GM23338 (cell line): ENCODE results near the gene LARP1B. TPM values are rescaled to one million over a fixed set of nuclear protein-coding genes. Genes with fewer than 3 reads are reported as not detected.

Source experiments
- ATAC-seq: fragments of 200-7000 bp; cut with Tn5 transposase; 3 replicates; pipeline ENCODE4 v1.9.1; 2020
- DNase-seq: peaks from one replicate; pipeline ENCODE4 v3.0.0-alpha.2; 2015; ENCODE audit warnings: low spot score
- H2AFZ ChIP-seq: fragments of 200-600 bp; sonication (generic); 2 replicates; pipeline ENCODE4 v1.8.0; 2016; ENCODE audit warnings: antibody characterized with exemption, mild to moderate bottlenecking, moderate library complexity
- H3F3A ChIP-seq: fragments of 200-600 bp; sonication (generic); replicated peaks from 2 replicates; pipeline ENCODE4 v1.8.0; 2017; ENCODE audit warnings: antibody characterized with exemption, mixed run types, low read depth
- H3K27ac ChIP-seq: fragments of 200-600 bp; sonication (generic); 2 replicates; pipeline ENCODE4 v1.6.1; 2016; ENCODE audit warnings: low read depth
- H3K27me3 ChIP-seq: fragments of 200-600 bp; sonication (generic); 2 replicates; pipeline ENCODE4 v1.8.0; 2016; ENCODE audit warnings: mild to moderate bottlenecking, mixed run types, moderate library complexity; ENCODE audit not compliant: insufficient read depth
- H3K36me3 ChIP-seq: fragments of 200-600 bp; sonication (generic); 2 replicates; pipeline ENCODE4 v1.8.0; 2016; ENCODE audit warnings: mild to moderate bottlenecking; ENCODE audit not compliant: insufficient read depth
- H3K4me1 ChIP-seq: fragments of 200-600 bp; sonication (generic); 2 replicates; pipeline ENCODE4 v1.8.0; 2016; ENCODE audit warnings: mild to moderate bottlenecking, moderate library complexity; ENCODE audit not compliant: insufficient read depth
- H3K4me2 ChIP-seq: fragments of 200-600 bp; sonication (generic); 2 replicates; pipeline ENCODE4 v1.7.1; 2017; ENCODE audit warnings: mixed run types
- H3K4me3 ChIP-seq: fragments of 200-600 bp; sonication (generic); 2 replicates; pipeline ENCODE4 v1.6.1; 2016; ENCODE audit warnings: mixed run types
- H3K79me2 ChIP-seq: fragments of 200-600 bp; sonication (generic); replicated peaks from 2 replicates; pipeline ENCODE4 v1.8.0; 2017; ENCODE audit warnings: mild to moderate bottlenecking; ENCODE audit not compliant: insufficient read depth
- H3K9me2 ChIP-seq: fragments of 200-600 bp; sonication (generic); 2 replicates; pipeline ENCODE4 v1.8.0; 2017; ENCODE audit not compliant: insufficient read depth
- H4K20me1 ChIP-seq: fragments of 200-600 bp; sonication (generic); replicated peaks from 2 replicates; pipeline ENCODE4 v1.8.0; 2017; ENCODE audit warnings: mild to moderate bottlenecking; ENCODE audit not compliant: insufficient read depth
- H3K27ac Mint-ChIP-seq: 2 replicates; pipeline ENCODE4 v1.8.0; 2020; ENCODE audit warnings: inconsistent platforms, mild to moderate bottlenecking, moderate library complexity, mixed read lengths
- H3K27me3 Mint-ChIP-seq: 3 replicates; pipeline ENCODE4 v1.8.0; 2022; ENCODE audit warnings: low read depth, mild to moderate bottlenecking, moderate library complexity, mixed read lengths, inconsistent platforms; ENCODE audit not compliant: insufficient read depth, poor library complexity
- H3K36me3 Mint-ChIP-seq: 3 replicates; pipeline ENCODE4 v1.8.0; 2021; ENCODE audit warnings: low read depth, mild to moderate bottlenecking, inconsistent platforms, moderate library complexity, mixed read lengths
- H3K4me1 Mint-ChIP-seq: 3 replicates; pipeline ENCODE4 v1.8.0; 2020; ENCODE audit warnings: mild to moderate bottlenecking, inconsistent platforms, mixed read lengths
- H3K4me3 Mint-ChIP-seq: 3 replicates; pipeline ENCODE4 v1.8.0; 2021; ENCODE audit warnings: moderate library complexity, mild to moderate bottlenecking, inconsistent platforms, mixed read lengths
- H3K9me3 Mint-ChIP-seq: 3 replicates; pipeline ENCODE4 v1.8.0; 2020; ENCODE audit warnings: moderate library complexity, mild to moderate bottlenecking, inconsistent platforms, mixed read lengths
- CREB1 ChIP-seq: fragments of 250-450 bp; sonication (Bioruptor Pico); IDR thresholded peaks from 2 replicates; pipeline ENCODE4 v1.5.0; 2020; ENCODE audit warnings: low read depth, mild to moderate bottlenecking, moderate library complexity
- CTCF ChIP-seq, 2 experiments: fragments of 200-600 bp in 1 of 2; sonication (generic) in 1 of 2; conservative IDR thresholded peaks; 2 replicates each; pipeline versions ENCODE4 v1.5.1 to v1.6.1; 2016 to 2017; ENCODE audit warnings: antibody characterized with exemption in 2 of 2, low read depth in 2 of 2, mild to moderate bottlenecking in 2 of 2, moderate library complexity in 1 of 2
- ETS1 ChIP-seq: IDR thresholded peaks from 2 replicates; pipeline ENCODE4 v1.6.1; 2016; ENCODE audit warnings: antibody characterized with exemption
- EZH2 ChIP-seq: fragments of 200-600 bp; sonication (generic); IDR thresholded peaks from one replicate; pipeline ENCODE4 v1.8.0; 2017; ENCODE audit warnings: antibody characterized with exemption, mild to moderate bottlenecking, low read depth; ENCODE audit not compliant: unreplicated experiment
- EZH2phosphoT487 ChIP-seq: fragments of 200-600 bp; sonication (generic); IDR thresholded peaks from one replicate; pipeline ENCODE4 v1.8.1; 2018; ENCODE audit warnings: antibody characterized with exemption; ENCODE audit not compliant: unreplicated experiment
- JUNB ChIP-seq: IDR thresholded peaks from one replicate; pipeline ENCODE4 v1.6.1; 2016; ENCODE audit warnings: antibody characterized with exemption; ENCODE audit not compliant: unreplicated experiment
- NANOG ChIP-seq: IDR thresholded peaks from 2 replicates; pipeline ENCODE4 v1.6.1; 2016; ENCODE audit warnings: antibody characterized with exemption, borderline replicate concordance
- POLR2AphosphoS5 ChIP-seq: IDR thresholded peaks from 2 replicates; pipeline ENCODE4 v1.6.1; 2016; ENCODE audit warnings: antibody characterized with exemption, low read depth
- REST ChIP-seq: IDR thresholded peaks from one replicate; pipeline ENCODE4 v1.6.1; 2018; ENCODE audit warnings: antibody characterized with exemption; ENCODE audit not compliant: unreplicated experiment
- STAT1 ChIP-seq: IDR thresholded peaks from one replicate; pipeline ENCODE4 v1.6.1; 2016; ENCODE audit warnings: antibody characterized with exemption; ENCODE audit not compliant: unreplicated experiment
- ZNF114 ChIP-seq: fragments of 250-450 bp; sonication (Bioruptor Pico); IDR thresholded peaks from 2 replicates; pipeline ENCODE4 v1.5.0; 2020; ENCODE audit warnings: mild to moderate bottlenecking, moderate library complexity
- ZNF331 ChIP-seq: fragments of 250-450 bp; sonication (Bioruptor Pico); IDR thresholded peaks from 2 replicates; pipeline ENCODE4 v1.5.0; 2020; ENCODE audit warnings: low read depth, mild to moderate bottlenecking, moderate library complexity
- ZNF462 ChIP-seq: fragments of 250-450 bp; sonication (Bioruptor Pico); IDR thresholded peaks from 2 replicates; pipeline ENCODE4 v1.5.0; 2020; ENCODE audit warnings: mild to moderate bottlenecking, moderate library complexity
- polyA plus RNA-seq: library from polyadenylated mRNA; unstranded; fragments of >200 nt; fragmentation: Nextera tagmentation; extraction: Ambion mirVana; gene quantifications from 2 replicates; pipeline ENCODE4 v1.2.1, GENCODE V29; 2016
- total RNA-seq: library from RNA; depleted of rRNA; stranded (reverse); fragments of >200 nt; shearing (Covaris generic); gene quantifications from 2 replicates; pipeline ENCODE4 v1.2.3, GENCODE V29; 2014

The LARP1B gene
- total and polyA plus RNA-seq, 2 experiments from 2014 or later, result 42.5 to 45.4 TPM

- TF ChIP-seq REST, result no peak
- no peak for TF ChIP-seq ZNF331
- no peak for TF ChIP-seq ETS1
- TF ChIP-seq NANOG, result no peak
- no peak for TF ChIP-seq CREB1 (CRISPR knock-in tag)
- TF ChIP-seq STAT1, result no peak
- no peak for TF ChIP-seq POLR2AphosphoS5
- no peak for TF ChIP-seq EZH2phosphoT487
- TF ChIP-seq ZNF114 (CRISPR knock-in tag), result no peak
- no peak for TF ChIP-seq EZH2
- no peak for TF ChIP-seq JUNB
Measured at GRCh38 chr4:128234836-128235235, 173.7 kb downstream of the LARP1B start (continued).

- no peaks in the 10 kb centered on the region for H4K20me1 ChIP-seq
- H3K27me3 ChIP-seq, result no peaks in the 10 kb centered on the region
- H3K9me3 Mint-ChIP-seq, result peaks cover 19% of the 10 kb centered on the region
- no peak for ATAC-seq
- H3K27me3 Mint-ChIP-seq, result peaks cover 2% of the 10 kb centered on the region
- peaks cover 13% of the 10 kb centered on the region; the same call in 1 of the 2 replicates for H3K9me2 ChIP-seq
- DNase-seq, result no peak
- no peaks in the 10 kb centered on the region for H3K36me3 ChIP-seq
- H3K4me1 ChIP-seq, result no peaks in the 10 kb centered on the region
- no peak overlapping the region for H3K4me3 ChIP-seq
- H3K27ac ChIP-seq, result no peak overlapping the region
- no peak overlapping the region for H3K4me2 ChIP-seq
- no peaks in the 10 kb centered on the region; the same call in 2 of the 3 replicates for H3K4me1 Mint-ChIP-seq
- no peak for TF ChIP-seq CTCF (conservative IDR thresholded peaks at IDR 0.05; ENCODE audit: low read depth in 2 of 2)
- no peak for TF ChIP-seq EZH2
- TF ChIP-seq POLR2AphosphoS5, result no peak
- no peak for TF ChIP-seq STAT1
- TF ChIP-seq ZNF462, result no peak
- no peak overlapping the region for H3K27ac Mint-ChIP-seq
- no peak overlapping the region for H2AFZ ChIP-seq
- H3K4me3 Mint-ChIP-seq, result no peak overlapping the region
- peaks cover 10% of the 10 kb centered on the region for H3K36me3 Mint-ChIP-seq
- no peaks in the 10 kb centered on the region for H3K79me2 ChIP-seq
- H3F3A ChIP-seq, result no peaks in the 10 kb centered on the region
Measured at GRCh38 chr4:128241019-128241418, 179.9 kb downstream of the LARP1B start.
